ENCODE results near the gene VAC14. TPM values are rescaled to one million over a fixed set of nuclear protein-coding genes. Genes with fewer than 3 reads are reported as not detected.

The VAC14 gene
- total RNA-seq, 1 donor from 2014 or later, result 41.1 TPM

DNA sequence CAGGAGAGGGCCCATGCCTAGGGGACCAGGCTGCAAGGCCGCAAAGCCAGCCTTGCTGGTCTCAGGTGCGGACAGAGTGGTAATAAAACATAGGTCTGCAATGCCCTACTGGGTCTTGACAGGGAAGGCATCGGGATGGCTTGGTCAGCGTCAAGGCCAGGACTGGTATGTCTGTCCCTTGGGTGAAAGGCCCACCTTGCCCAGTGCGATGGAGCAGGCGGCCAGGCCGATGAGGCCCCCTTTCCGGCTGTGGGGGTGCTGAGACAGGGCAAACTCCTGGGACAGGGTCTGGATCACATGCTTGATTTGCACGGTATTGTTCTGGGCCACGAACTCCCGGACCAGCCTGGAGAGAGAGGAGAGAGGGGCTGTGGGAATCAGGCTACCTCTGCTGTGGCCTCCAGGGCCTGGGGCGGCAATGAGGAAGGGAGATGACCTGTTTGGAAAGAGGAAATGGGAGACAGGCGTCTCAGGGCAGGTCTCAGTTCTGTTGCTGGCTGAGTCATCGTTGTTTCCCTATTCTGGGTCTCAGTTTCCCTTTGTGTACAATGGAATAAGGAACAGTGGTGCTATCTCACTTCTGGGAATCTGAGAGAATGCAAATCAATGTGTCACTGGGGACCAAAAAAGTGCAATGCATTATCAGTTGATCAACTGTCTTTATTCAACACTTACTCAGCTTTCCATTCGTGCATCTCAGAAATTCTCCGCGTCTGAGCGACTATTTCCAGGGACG lies 14.8 kb downstream of the VAC14 start:
- DNase-seq (ENCODE audit: low spot score), result no peak

DNA sequence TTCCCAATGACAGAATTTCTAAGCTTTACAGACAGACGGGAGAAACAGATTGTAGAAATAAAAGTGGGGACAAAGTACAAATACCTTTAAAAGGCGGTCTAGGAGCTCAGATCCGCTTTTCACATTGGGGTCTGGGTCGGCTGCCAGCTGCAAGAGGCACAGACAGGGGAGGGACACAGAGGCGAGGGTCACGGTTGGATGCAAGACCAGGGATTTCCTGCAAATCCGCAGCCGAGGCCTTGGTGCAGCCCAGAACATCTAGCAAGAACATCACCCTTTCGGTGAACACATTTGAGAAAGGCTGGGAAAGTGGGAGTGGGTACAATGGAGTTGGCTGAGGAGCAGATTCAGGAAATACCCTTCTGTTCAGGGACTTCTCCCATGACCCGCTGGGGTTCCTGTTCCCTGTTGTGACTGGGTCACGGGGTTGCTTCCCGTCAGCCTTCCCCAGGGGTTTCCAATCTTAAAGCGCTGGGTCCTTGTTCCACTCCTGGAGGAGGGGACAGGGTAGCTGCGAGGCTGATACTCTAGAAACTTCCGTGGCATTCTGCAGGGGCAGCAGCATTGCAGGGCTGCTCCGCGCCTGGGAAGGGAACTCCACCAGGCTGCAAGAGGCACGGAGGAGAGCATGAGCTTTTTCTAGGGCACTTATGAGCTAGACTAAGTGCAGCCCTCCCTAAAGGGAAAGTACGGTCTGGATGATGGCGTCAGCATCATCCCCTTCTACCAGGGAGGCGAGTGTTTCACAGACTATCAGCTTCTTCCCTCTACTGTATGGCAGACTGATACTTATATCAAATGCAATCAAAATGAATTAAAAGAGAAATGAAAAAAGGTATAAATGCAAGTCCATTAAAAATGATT lies 16.0 kb downstream of the VAC14 start:
- DNase-seq (ENCODE audit: low spot score), result no peak

DNA sequence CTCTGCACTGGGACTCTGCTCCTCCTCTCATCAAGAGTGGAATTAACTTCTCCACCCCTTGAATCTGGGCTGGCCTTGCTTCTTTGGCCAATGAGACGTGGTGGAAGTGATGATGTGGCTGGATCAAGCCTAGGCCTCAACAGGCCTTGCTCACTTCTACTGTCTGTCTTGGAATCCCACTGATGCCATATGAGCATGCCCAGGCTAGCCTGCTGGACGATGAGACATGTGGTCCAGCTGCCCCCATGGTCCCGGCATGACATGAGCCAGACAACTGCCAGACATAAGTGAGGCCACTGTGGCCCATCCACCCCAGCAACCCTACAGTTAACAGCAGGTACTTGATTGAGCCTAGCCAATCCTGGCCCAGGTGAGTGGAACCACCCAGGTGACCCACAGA lies 18.7 kb downstream of the VAC14 start:
- DNase-seq (ENCODE audit: low spot score), result no peak

DNA sequence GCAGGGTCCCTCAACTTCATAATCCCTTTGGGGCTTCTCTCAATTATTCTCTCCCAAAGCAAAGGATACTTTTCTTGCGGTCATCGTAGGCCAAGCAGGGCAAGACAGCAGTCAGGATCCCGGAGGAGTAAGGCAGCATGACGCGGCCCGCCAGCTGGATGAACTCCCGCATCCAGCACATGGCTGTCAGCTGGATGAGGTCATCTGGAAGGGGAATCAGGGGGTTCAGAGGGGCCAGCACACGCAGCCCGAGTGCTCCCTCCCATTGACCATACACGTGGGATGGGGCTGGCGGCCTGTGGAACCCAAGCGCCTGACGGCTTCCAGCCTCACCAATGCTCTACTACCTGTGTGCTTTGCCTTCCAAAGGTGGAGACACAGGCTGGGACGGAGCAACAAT lies 19.2 kb downstream of the VAC14 start:
- DNase-seq (ENCODE audit: low spot score), result no peak

DNA sequence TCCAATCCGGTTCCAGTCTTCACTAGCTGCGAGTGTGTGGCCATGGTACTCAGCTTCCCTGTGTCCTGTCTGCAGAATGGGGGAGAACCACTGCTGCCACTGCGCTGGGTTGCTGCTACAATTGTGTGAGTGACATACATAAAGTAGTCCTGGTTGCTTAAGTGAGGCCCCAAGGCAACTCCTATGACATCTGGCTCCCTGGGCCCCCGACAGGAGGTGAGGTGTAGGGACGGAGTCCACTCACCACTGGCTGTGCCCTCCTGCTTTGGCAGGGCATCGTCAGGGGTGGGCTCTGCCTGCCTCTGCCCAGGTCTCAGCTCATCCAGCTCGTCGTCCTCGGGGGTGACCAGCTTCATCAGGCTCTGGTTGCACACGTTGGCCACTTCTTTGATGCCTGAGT lies 20.4 kb downstream of the VAC14 start:
- DNase-seq (ENCODE audit: low spot score), result no peak

DNA sequence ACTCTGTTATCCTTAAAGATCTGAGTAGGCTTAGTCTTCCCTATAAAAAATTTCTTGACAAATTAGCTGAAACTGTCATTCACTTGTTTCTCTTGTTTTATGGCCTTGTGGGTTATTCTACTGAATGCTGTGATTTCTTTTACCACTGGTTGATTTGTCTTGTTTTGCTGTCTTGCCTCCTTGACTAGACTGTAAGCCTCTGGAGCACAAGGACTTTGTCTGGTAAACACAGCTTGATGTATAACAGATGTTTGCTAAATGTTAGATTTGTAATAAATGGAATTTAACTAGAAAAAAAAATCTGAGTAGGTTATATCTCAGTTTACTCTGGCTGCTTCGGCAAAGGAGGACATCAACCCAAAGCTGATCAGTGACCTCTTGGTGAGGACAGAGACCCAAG lies 21.6 kb downstream of the VAC14 start:
- no peak for DNase-seq (ENCODE audit: low spot score)

DNA sequence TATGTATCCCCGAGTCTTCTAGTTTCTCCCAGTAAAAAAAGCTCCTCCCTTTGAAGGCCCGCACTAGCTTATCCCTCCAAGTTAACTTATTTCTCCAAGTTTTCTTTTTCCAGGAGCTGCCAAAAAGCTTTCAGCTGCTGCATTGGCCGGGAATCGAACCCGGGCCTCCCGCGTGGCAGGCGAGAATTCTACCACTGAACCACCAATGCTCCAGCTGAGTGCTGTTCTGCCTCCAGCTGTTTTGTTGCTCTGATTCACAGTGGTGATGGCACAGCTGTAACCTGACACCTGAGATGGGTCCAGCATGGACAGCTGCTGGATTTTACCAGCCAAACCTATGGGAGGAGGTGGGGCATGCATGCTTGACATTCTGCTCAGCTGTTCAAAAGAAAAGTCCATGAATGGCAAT lies 22.1 kb downstream of the VAC14 start:
- DNase-seq (ENCODE audit: low spot score), result peak; percentile 75

DNA sequence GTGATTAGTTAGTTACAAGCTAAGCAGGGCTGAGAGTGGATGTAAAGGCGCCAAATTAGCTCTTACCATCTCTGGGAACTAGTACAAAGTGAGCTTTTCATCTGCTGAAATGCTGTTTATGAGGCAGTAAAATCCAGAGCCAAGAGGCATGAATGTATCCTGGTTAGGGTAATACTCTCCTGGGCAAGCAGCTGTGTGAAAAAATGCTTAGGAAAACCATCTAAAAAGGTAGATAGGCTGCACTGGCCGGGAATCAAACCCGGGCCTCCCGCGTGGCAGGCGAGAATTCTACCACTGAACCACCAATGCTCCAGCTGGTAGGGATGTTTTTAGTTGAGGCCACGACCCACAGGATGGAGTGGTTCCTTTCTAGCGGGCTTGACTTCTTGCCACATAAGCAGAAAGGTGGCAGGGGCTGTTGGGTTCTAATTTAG lies 23.0 kb downstream of the VAC14 start:
- DNase-seq (ENCODE audit: low spot score), result no peak

DNA sequence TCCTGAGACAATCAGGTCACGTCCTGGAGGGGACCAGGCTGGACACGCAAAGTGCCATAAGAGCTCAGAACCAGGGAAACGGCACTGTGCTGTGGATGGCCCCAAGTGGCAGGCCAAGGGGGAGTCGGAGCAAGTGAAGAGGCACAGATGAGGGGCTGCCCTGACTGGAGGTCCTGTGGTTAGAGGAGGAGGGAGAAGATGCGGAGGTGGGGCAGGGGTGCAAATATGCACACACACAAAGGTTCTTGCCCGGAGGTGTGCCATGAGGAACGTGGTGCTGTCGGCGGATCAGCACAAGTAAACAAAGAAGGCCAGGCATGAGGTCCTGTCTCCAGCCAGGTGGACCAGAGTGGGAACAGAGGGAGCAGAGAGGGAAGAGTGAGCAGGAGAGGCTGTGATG lies 23.5 kb downstream of the VAC14 start:
- DNase-seq (ENCODE audit: low spot score), result no peak

DNA sequence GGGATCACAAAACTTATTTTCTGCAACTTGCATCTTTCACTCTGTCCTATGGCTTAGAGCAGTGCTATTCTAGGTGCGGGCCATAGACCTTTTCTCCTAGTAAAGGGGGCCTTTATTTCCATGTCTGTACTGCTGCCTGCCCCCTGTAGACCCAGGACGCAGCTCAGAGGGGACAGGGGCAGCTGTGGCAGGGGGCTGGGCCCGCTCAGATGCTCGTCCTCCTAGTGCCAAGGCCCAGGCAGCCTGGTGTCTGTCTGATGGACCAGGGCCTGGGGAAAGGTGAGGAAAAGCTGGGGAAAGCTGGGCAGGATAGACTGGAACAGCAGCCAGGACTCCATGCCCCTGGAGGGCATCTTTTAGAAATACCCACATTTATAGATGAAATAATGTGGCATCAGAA lies 25.6 kb downstream of the VAC14 start:
- no peak for DNase-seq (ENCODE audit: low spot score)

DNA sequence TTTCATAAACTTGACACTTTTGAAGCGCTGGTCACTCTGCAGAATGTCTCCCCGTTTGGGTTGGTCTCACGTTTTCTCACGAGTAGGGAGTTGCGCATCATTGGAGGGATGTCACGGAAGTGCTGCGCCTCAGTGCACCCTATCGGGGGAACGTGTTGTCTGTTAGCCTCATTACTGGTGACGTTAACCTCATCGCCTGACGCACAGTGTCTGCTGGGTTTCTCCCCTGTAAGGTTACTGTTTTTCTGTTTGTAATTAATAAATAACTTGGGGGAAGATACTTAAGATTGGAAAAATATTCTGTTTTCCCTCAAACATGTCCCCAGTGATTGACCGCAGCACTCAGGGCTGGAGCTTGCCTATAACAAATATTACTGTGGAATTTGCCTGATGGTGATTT lies 26.7 kb downstream of the VAC14 start:
- DNase-seq (ENCODE audit: low spot score), result no peak

DNA sequence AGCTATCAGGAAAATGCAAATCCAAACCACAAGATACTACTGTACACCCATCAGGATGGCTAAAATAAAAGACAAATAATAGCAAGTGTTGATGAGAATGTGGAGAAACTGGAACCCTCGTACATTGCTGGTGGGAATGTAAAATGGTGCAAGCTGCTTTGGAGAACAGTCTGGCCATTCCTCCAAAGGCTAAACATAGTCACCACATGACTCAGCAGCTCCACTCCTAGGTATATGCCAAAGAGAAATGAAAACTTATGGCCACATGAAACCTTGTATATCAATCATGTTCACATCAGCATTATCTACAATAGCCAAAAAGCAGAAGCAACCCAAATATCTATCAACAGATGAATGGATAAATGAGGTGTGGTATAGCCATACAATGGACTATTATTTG lies 28.5 kb downstream of the VAC14 start:
- no peak for DNase-seq (ENCODE audit: low spot score)

DNA sequence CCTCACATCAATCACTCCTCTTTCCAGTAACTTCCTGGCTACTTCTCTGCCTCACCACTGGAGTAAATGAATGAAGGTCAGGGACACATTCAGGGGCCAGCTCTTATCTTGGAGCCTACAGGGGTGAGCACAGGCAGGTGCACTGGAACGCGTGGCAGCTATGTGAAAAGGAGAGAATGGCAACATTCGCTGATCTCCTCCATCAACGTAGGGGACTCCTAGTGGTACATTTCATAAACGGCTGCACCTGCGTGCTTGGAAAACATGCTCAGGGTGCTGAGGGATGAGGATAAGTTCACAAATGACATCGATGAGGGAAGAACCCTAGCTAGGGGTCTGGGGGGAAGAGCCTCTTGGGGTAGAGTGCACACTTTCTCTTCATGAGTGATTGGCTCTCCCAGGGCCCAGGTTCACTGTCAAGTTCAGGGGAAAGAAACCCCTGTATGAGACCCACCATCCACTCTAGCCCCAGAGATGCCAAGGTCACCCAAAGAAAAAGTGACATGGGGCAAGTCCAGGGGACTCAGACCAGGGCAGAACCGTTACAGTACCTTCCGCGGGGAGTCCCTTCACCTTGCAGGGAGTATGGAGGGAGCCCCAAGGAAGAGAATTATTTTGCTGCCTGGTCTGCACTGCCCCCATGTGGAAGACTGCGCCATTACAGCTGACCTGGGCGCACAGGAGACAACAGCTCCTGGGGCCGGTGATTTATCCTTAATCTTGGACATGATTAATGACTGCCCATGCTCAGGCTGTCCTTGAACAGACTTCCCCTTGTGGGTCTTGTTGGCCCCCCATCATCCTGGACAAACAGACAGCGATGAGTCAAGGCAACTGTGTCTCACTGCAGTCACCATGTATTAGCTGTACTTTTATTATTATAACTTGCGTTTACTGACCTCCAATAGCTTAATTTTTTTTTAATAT lies 30.1 kb downstream of the VAC14 start:
- peak; percentile 76 for DNase-seq (ENCODE audit: low spot score)

DNA sequence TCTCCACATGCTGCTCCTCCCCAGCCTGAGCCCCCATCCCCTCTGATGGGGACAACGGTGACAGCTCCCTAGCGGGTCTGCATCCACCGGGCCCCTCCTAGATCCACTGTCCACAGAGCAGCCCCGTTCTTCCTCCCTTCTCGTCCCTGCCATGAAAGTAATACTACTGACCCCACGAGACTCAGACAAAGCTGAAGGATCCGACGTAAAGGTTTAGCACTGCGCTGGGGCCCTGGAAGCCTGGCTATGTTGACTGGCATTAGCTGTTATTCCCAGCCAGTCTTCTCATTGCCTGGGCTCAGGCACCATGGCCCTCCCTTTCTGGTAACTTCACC lies 30.7 kb downstream of the VAC14 start:
- no peak for DNase-seq (ENCODE audit: low spot score)

DNA sequence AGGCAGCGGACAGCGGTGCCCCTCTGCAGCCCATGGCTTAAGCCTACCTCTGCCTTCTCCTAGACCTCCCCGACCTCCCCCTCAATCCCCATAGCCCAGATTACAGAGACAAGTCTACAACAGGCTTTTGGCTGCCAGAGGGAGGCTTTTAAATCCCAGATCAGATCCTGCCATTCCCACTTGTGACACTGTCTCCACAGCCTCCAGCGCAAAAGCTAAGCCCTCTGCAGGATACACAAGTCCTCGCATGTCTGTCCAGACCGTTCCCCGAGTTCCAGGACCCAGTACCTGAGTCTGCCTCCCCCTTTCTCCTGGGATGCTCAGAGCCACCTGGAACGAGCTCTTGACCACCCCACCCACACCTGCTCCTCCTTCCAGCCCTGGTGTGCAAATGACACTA lies 31.2 kb downstream of the VAC14 start:
- DNase-seq (ENCODE audit: low spot score), result no peak

DNA sequence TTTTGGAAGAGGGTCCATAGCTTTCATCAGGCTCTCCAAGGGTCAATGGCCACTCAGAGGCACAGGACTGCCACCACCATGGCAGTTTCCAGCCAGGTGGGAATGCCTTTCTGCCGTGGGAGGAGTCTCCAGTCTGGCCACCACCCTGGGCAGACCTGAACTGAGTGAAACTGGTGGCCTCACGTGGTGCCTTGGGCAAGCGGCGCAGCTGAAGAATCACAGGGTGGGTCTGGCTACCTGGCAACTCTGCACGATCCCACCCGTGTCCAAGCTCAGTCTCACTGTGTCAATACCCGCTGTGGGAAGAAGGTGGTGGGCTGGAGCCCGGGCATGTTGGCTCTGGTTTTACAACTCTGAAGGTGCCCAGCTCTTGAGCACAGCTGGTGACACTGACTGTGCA lies 31.8 kb downstream of the VAC14 start:
- no peak for DNase-seq (ENCODE audit: low spot score)

DNA sequence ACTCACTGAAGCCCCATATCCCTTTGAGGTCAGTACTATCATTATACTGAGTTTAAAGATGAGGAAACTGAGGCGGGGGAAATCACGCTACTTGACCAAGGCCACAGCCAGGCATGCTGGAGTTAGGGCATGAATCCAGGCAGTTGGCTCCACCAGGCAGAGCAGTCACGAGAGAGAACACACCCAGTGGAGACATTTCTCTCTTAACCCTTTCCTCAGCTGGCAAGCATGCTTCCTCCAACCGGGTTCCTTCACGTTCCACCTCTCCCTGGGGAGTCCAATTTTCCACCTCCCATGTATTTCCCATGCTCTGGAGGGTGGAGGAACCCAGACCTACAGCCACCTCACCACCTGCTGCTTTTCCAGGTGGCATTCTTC lies 32.8 kb downstream of the VAC14 start:
- DNase-seq (ENCODE audit: low spot score), result no peak

DNA sequence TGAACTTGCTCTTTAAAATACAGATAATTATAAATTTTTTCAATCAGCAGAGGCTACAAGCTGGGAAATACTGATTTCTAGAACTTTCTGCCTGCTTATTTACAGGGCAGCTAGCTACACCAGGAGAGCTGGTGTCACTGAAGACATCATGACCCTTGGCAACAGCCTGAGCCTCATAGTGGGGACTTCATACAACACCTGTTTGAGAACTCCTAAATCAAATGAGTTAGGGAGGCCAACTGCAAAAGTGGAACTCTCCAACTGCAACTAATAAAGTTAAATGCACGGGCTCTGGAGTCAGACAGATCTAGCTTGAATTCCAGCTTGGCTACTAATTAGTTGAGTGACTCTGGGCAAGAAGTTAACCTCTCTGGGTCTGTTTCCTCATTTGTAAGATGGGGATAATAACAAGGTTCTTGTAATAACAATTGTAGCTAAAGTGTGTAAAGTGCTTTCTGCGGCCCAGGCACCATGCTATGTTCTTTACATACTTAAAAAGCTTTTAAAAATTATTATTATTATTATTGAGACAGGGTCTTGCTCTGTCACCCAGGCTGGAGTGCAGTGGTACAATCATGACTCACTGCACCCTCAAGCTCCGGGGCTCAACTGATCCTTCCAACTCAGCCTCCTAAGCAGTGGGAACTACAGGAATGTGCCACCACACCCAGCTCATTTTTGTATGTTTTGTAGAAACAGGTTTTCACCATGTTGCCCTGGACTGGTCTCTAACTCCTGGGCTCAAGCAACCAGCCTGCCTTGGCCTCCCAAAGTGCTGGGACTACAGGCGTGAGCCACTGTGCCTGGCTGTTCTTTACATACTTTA lies 33.4 kb downstream of the VAC14 start:
- no peak for DNase-seq (ENCODE audit: low spot score)

DNA sequence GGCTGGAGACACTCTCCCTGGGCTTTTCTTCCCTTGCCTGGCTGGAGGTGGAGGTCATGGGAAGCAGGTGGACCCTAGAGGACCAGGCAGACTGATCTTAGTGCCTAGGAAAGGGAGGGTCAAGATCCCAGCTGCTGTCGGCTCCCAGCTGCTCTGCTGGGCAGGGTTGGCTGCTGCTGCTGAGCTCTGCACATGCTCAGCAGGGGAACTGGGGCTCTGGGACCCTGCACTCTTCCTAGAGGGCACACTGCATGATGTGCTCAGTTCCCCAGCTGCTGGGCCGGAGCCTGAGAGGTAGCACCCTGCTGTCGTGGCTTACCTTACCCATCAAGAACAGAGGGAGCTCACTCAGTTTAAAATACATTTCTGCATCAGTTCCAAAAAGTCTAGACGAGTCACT lies 34.3 kb downstream of the VAC14 start:
- no peak for DNase-seq (ENCODE audit: low spot score)

DNA sequence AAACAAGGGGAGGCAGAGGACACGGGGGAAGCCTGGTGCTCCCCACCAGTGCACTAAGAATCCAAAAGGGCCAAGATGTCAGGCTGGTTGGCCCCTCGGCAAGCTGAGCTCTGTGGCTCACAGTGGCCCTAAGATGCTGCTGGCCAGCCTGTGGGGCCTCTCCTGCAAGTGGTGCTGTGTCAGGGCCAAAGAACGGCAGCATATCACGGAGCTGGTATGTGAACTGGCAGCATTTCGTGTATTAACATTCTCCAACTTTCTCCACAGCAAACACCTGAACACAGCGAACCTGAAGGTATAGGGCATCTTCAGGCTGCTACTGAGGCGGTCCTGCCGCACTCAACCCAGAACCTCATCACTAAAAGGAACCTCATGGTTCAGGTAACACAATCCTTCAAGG lies 34.8 kb downstream of the VAC14 start:
- DNase-seq (ENCODE audit: low spot score), result no peak

DNA sequence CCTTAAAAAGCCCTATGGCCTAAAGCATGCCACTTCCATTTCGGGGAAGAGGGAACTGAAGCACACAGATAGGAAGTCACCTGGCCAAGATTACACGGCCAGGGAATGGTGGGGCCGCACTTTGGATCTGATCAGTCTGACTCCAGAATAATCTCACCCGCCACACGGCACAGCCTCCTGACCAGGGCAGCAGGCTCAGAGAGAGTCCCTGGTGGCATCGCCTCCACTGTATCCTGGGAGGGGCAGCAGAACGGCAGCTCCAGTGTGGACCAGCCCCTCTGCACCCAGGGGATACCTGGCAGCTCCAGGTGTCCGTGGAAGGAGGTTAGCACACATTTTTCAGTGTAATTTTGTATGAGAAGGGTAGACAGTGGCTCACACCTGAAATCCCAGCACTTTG lies 35.5 kb downstream of the VAC14 start:
- DNase-seq (ENCODE audit: low spot score), result no peak

DNA sequence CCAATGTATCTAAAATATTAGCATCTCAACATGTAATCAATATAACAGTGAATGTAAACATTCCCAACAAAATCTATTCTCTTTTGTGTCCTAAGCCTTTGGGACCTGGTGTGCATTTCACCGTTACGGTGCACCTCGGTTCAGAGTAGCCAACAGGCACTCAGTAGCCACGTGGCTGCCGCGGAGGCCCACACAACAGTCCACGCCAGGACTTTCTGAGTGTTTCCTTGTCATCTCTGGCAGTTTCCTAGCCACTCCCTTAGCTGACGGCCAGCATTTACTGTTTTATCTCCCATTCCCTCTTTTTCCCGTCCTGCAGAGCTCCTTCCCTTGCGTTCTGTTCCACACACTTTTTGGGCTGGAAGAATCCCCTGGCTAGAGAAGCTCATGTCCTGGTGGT lies 36.3 kb downstream of the VAC14 start:
- no peak for DNase-seq (ENCODE audit: low spot score)

Data from ureter (tissue), 1 donor.